ENCODE results near the gene MMP24. TPM values are rescaled to one million over a fixed set of nuclear protein-coding genes. Genes with fewer than 3 reads are reported as not detected.

The MMP24 gene
- total RNA-seq, 1 donor from 2014 or later, result 15.6 TPM

- H3K36me3 Mint-ChIP-seq (ENCODE audit: low read depth, unreplicated experiment), result peaks cover 4% of the 10 kb centered on the region
- H3K36me3 ChIP-seq (ENCODE audit: insufficient read depth, low read length), result no peaks in the 10 kb centered on the region
- no peak overlapping the region for H3K4me3 ChIP-seq (ENCODE audit: insufficient read depth, low read depth, low read length)
- no peaks in the 10 kb centered on the region for H3K9me3 ChIP-seq (ENCODE audit: insufficient read depth, low read depth, low read length)
- no peaks in the 10 kb centered on the region for H4K20me1 ChIP-seq (ENCODE audit: insufficient read depth, low read length)
- FAIRE-seq, result no peak
- H3K4me3 Mint-ChIP-seq (ENCODE audit: unreplicated experiment), result peak overlapping the region; percentile 8
- no peaks in the 10 kb centered on the region for H3K79me2 ChIP-seq (ENCODE audit: insufficient read depth, low read length)
- no peak overlapping the region for H2AFZ ChIP-seq (ENCODE audit: low read depth, low read length)
- peaks cover 66% of the 10 kb centered on the region for H3K4me1 ChIP-seq (ENCODE audit: insufficient read depth, low read length)
- peaks cover 56% of the 10 kb centered on the region for H3K4me1 Mint-ChIP-seq (ENCODE audit: low read depth, unreplicated experiment)
- H3K9me3 Mint-ChIP-seq (ENCODE audit: unreplicated experiment), result peaks cover 3% of the 10 kb centered on the region
- H3K27me3 Mint-ChIP-seq (ENCODE audit: low read depth, unreplicated experiment), result no peaks in the 10 kb centered on the region
- DNase-seq (ENCODE audit: low read depth), result peak; percentile 78
- no peaks in the 10 kb centered on the region for H3K27me3 ChIP-seq (ENCODE audit: insufficient read depth, low read length)
- peak overlapping the region; percentile 58 for H3K27ac Mint-ChIP-seq (ENCODE audit: unreplicated experiment)
- TF ChIP-seq EZH2 (IDR thresholded peaks at IDR 0.05; ENCODE audit: insufficient read depth, low read length), result no peak
- TF ChIP-seq CTCF (IDR thresholded peaks at IDR 0.05; ENCODE audit: insufficient read depth, low read depth, low read length), result no peak
- peak overlapping the region; percentile 35 for H3K4me2 ChIP-seq (ENCODE audit: low read length)
- H3K9ac ChIP-seq (ENCODE audit: low read length), result peak overlapping the region; percentile 84
- H3K27ac ChIP-seq (ENCODE audit: low read depth, low read length), result peak overlapping the region; percentile 100
Measured at GRCh38 chr20:35302421-35303335, 76.2 kb downstream of the MMP24 start.

- H3K4me3 ChIP-seq (ENCODE audit: insufficient read depth, low read depth, low read length), result no peak overlapping the region
- H3K27ac ChIP-seq (ENCODE audit: low read depth, low read length), result peak overlapping the region; percentile 100
- no peaks in the 10 kb centered on the region for H3K36me3 ChIP-seq (ENCODE audit: insufficient read depth, low read length)
- Mint-ChIP-seq H3K36me3 (ENCODE audit: low read depth, unreplicated experiment) (peaks cover 6% of the 10 kb centered on the region), H3K27me3 (ENCODE audit: low read depth, unreplicated experiment) (no peaks in the 10 kb centered on the region), H3K27ac (ENCODE audit: unreplicated experiment) (peak overlapping the region; percentile 58), H3K4me1 (ENCODE audit: low read depth, unreplicated experiment) (peaks cover 62% of the 10 kb centered on the region), H3K9me3 (ENCODE audit: unreplicated experiment) (peaks cover 3% of the 10 kb centered on the region), H3K4me3 (ENCODE audit: unreplicated experiment) (peak overlapping the region; percentile 31)
- no peaks in the 10 kb centered on the region for H3K79me2 ChIP-seq (ENCODE audit: insufficient read depth, low read length)
- no peaks in the 10 kb centered on the region for H3K27me3 ChIP-seq (ENCODE audit: insufficient read depth, low read length)
- no peaks in the 10 kb centered on the region for H4K20me1 ChIP-seq (ENCODE audit: insufficient read depth, low read length)
- H3K4me1 ChIP-seq (ENCODE audit: insufficient read depth, low read length), result peaks cover 73% of the 10 kb centered on the region
- DNase-seq (ENCODE audit: low read depth), result no peak
- H3K9me3 ChIP-seq (ENCODE audit: insufficient read depth, low read depth, low read length), result no peaks in the 10 kb centered on the region
- peak overlapping the region; percentile 84 for H3K9ac ChIP-seq (ENCODE audit: low read length)
- no peak for FAIRE-seq
- TF ChIP-seq EZH2 (IDR thresholded peaks at IDR 0.05; ENCODE audit: insufficient read depth, low read length) (no peak), CTCF (IDR thresholded peaks at IDR 0.05; ENCODE audit: insufficient read depth, low read depth, low read length) (no peak)
- H2AFZ ChIP-seq (ENCODE audit: low read depth, low read length), result peak overlapping the region; percentile 31
- peak overlapping the region; percentile 35 for H3K4me2 ChIP-seq (ENCODE audit: low read length)
Measured at GRCh38 chr20:35303382-35303734, 76.9 kb downstream of the MMP24 start.
